Measurements from ENCODE around the gene GOLGA8B.
A peak's percentile ranks its signal among the peaks of the same experiment; 100 is the strongest.
"Not testable (repeated sequence)": the region's sequence is repeated elsewhere in the genome, so short reads cannot be mapped to it uniquely, and the experiment has no call there.

GOLGA8B gene, protein sequence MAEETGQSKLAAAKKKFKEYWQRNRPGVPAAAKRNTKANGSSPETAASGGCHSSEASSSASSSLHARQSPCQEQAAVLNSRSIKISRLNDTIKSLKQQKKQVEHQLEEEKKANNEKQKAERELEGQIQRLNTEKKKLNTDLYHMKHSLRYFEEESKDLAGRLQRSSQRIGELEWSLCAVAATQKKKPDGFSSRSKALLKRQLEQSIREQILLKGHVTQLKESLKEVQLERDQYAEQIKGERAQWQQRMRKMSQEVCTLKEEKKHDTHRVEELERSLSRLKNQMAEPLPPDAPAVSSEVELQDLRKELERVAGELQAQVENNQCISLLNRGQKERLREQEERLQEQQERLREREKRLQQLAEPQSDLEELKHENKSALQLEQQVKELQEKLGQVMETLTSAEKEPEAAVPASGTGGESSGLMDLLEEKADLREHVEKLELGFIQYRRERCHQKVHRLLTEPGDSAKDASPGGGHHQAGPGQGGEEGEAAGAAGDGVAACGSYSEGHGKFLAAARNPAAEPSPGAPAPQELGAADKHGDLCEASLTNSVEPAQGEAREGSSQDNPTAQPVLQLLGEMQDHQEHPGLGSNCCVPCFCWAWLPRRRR

DNA sequence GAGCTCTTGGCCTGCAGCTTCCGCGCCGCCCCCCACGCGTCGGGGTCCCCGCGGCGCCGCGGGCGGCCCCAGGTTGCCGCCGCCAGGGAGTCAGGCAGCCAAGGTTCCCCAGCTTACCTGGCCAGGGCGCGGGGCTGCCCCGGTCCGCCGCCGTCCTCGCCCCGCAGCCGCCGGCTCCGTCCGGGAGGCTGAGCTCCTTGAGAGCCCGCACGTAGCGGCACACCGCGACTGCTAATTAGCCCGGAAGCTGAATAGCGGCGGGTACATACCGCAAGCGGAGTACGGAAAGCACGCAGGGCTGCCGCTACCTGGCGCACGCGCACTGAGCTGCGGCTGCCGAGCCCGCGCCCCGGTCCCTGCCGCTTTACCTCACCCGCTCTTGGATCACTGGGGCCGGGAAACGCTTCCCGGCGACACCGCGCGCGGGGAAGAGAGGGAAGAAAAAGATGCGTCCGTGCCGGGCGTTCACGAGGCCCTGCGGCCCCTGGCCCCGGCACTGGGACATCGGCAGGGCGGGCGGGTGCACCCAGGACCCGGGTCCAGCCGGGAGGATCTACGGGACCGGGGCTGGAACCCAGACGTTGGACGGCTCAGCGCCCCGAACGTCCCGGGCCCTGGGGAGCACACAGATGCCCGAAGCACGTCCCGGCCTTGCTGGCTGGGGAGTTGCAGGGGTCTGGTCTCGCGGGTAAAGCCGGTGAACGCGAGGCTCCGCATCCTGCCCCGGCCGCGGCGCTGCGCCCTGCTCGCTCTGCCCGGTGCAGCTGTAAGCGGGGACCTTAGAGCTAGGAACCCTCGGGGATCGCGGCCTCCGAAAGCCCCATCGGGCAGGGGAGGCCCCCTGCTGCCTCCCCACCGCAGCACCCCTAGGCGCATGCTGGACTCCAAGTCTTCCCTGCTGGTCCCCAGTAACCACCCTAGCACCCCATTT lies at the start of gene GOLGA8B:
TSS of gene GOLGA8B (minus strand) at position 253 of the 931 bp plus-strand sequence. CDS start 47,739 bp downstream, outside the sequence.
- FAIRE-seq = no peak

GRCh38 chr15:34633165-34633564 lies 49.7 kb upstream of the GOLGA8B start:
- FAIRE-seq; DNase-seq (ENCODE audit: insufficient read length, low spot score): not testable (repeated sequence)

More for the DNA sequence above, at the start of gene GOLGA8B:
- peak; percentile 70 for DNase-seq (ENCODE audit: insufficient read length, low spot score)

- no peak for FAIRE-seq
- DNase-seq (ENCODE audit: insufficient read length, low spot score) = no peak
These were observed 45.2 kb upstream of the GOLGA8B start for GRCh38 chr15:34628577-34629152.

GRCh38 chr15:34625007-34625406 lies 41.6 kb upstream of the GOLGA8B start:
- no peak for FAIRE-seq
- no peak for DNase-seq (ENCODE audit: insufficient read length, low spot score)

- DNase-seq (ENCODE audit: insufficient read length, low spot score) = no peak
- peak; percentile 40 for FAIRE-seq
These were observed 38.2 kb upstream of the GOLGA8B start for GRCh38 chr15:34621675-34622074.

- no peak for DNase-seq (ENCODE audit: insufficient read length, low spot score)
- no peak for FAIRE-seq
These were observed 37.4 kb upstream of the GOLGA8B start for GRCh38 chr15:34620814-34621213.

DNA sequence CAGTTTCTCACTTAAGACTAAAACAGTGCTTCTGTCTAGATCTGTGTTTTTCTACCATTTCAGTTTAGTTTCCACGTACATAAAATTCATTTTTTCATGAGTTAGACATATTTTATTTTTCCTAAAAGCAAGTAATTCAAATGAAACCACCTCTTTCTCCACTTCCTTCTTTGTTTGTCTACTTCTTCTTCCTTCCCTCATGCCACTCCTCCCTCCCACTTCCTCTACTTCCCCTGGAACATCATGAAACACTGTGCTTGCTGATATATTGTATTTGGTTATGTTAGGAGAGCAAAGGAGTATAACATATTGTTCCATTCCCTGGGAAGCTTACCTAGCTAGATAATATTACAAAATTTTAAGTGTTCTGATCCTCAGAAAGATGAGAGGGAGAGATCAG lies 36.7 kb upstream of the GOLGA8B start:
- DNase-seq (ENCODE audit: insufficient read length, low spot score) (no peak), FAIRE-seq (no peak)

DNA sequence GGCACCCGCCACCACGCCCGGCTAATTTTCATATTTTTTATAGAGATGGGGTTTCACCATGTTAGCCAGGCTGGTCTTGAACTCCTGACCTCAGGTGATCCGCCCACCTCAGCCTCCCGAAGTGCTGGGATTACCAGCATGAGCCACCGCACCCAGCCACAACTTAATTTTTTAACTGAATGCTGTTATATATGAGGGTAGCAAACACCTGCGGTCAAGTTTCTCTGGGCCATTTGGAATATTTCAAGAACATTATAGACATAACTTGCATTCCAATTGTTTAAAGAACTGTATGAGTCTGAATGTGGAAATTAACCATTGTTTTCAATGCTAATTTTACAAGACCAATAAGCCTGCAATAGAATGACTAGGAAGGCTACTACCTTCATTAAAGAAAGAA lies 35.7 kb upstream of the GOLGA8B start:
- DNase-seq (ENCODE audit: insufficient read length, low spot score) (no peak), FAIRE-seq (no peak)

- FAIRE-seq (no peak), DNase-seq (ENCODE audit: insufficient read length, low spot score) (no peak)
These were observed 34.6 kb upstream of the GOLGA8B start for GRCh38 chr15:34618073-34618472.

GRCh38 chr15:34616613-34617012 lies 33.2 kb upstream of the GOLGA8B start:
- DNase-seq (ENCODE audit: insufficient read length, low spot score) (peak; percentile 12), FAIRE-seq (peak; percentile 46)

GRCh38 chr15:34613997-34614396 lies 30.5 kb upstream of the GOLGA8B start:
- no peak for DNase-seq (ENCODE audit: insufficient read length, low spot score)
- FAIRE-seq = no peak

DNA sequence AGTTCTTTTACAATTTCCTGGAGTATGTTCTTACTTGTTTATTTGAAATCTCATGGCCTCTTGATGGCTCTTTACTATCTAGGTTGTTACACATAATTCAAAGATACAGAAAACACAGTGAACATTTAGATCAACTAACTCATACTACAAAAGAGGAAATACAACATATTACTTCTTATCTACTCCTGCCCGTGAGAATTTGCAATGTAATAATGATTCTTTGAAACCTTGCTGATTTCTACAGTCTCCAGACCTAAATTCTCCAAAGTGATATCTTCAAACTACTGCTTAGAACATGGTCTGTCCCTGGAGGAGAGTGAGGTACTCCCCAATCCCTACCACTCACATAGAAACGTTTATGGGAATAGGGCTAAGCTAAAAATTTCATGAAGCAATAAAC lies 29.9 kb upstream of the GOLGA8B start:
- no peak for DNase-seq (ENCODE audit: insufficient read length, low spot score)
- FAIRE-seq = no peak

DNA sequence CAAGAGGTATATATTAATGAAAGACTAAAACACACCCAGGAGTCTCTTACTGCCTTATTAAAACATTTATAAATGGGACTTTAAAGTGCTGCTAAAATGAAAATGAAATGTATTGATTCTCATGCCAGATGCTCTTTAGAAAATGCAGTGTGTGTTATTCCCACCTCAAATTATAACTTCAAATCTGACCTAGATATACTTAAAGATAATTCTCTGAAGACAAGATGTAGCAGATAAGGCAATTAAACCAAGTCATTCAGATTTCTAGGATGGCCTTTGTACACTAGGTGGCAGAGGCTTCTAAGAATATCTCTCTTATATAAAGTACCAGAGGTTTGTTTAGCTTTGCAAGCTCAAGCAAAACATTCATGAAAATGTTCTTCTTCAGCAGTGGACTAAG lies 26.9 kb upstream of the GOLGA8B start:
- no peak for FAIRE-seq

GRCh38 chr15:34609102-34610057 lies 25.9 kb upstream of the GOLGA8B start:
- FAIRE-seq (no peak), DNase-seq (ENCODE audit: insufficient read length, low spot score) (no peak)

More for the DNA sequence above, 26.9 kb upstream of the GOLGA8B start:
- DNase-seq (ENCODE audit: insufficient read length, low spot score) = no peak

- DNase-seq (ENCODE audit: insufficient read length, low spot score) = no peak
- no peak for FAIRE-seq
These were observed 25.1 kb upstream of the GOLGA8B start for GRCh38 chr15:34608517-34608916.

DNA sequence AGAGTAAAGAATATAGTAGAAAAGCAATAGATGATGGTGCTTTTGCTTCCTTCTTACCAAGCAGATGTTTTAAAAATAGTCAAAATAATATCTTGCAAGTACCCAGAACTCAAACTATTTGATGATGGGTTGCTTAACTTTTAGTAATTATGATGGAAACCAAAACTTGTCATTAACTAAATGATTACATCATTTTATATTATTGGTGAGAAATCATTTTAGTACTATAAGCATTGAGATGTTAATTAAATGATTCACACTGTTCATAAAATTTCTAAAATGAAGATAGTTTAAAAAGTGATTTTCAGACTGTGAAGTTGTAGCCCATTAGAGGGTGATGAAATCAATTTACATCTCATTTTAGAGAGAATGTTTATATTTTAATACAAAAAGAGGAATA lies 24.4 kb upstream of the GOLGA8B start:
- no peak for FAIRE-seq

DNA sequence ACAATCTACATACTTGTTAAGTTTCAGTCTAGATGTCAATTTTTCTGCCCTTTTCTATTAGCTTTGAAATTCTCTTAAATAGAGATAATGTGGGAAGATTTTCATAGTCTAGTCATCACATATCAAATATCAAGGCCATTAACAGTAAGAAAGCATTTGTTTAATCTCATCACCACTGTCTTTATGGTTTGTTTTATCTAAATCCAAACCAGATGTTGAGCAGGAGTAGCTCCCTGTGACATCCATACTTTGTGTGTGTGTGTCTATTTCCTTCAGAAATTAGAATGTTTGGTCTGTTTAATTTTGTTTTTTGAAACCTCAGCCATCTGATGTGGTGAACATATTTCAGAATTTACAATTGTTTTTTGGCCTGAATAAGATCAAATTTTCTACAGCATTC lies 23.1 kb upstream of the GOLGA8B start:
- FAIRE-seq (no peak), DNase-seq (ENCODE audit: insufficient read length, low spot score) (no peak)

More for the DNA sequence above, 24.4 kb upstream of the GOLGA8B start:
- DNase-seq (ENCODE audit: insufficient read length, low spot score) = no peak

- FAIRE-seq (no peak), DNase-seq (ENCODE audit: insufficient read length, low spot score) (no peak)
These were observed 22.7 kb upstream of the GOLGA8B start for GRCh38 chr15:34606131-34606530.

GRCh38 chr15:34603095-34603494 lies 19.6 kb upstream of the GOLGA8B start:
- no peak for DNase-seq (ENCODE audit: insufficient read length, low spot score)
- no peak for FAIRE-seq

- FAIRE-seq = no peak
- no peak for DNase-seq (ENCODE audit: insufficient read length, low spot score)
These were observed 17.5 kb upstream of the GOLGA8B start for GRCh38 chr15:34600923-34601322.

All from HTR-8/SVneo (cell line).